ENCODE data around the gene ADGRL1.

The ADGRL1 gene

GRCh38 chr19:14107581-14108461, 98.1 kb downstream of the ADGRL1 start:
- no peak for DNase-seq

DNA sequence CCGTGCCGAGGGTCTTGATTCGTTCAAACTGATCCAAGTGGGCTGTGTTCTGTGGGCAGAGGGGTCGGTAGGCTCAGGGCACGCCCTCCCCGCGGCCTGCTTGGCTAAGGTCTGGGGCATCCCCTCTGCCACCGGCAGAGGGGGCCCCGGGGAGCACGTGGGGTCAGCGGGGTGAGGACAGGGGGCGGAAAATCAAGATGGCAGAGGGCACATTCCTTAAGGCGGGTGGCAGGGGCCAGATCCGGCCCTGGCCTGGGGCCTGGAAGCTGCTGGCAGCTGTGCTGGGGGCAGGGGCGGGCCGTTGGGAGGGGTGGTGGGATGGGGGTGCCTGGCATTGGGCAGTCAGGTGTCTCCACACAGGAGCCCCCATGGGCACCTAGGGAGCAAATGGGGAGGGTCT, 99.1 kb downstream of the ADGRL1 start:
- DNase-seq: no peak

- DNase-seq: no peak
Measured at GRCh38 chr19:14105680-14106079, 100.3 kb downstream of the ADGRL1 start.

DNA sequence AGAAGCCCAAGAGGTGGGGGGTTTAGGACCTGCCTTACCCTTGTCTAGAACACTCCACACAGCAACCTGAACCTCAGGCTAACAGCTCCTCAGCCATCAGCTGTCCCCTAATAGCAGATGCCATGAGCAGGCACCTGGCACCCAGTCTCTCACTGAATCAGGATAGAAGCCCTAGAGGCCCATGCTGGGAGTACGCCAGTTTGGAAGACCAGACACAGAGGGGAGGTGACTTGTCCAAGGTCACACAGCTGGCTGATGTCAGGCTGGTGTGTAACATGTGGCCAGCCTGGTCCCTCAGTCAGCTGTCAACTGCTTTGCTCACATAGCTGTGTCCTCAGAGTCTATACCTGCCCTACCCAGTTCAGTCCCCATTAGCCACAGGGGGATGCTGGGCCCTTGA, 102.7 kb downstream of the ADGRL1 start:
- DNase-seq: no peak

GRCh38 chr19:14102756-14103155, 103.2 kb downstream of the ADGRL1 start:
- DNase-seq: no peak

GRCh38 chr19:14102102-14102696, 103.8 kb downstream of the ADGRL1 start:
- DNase-seq: no peak

DNA sequence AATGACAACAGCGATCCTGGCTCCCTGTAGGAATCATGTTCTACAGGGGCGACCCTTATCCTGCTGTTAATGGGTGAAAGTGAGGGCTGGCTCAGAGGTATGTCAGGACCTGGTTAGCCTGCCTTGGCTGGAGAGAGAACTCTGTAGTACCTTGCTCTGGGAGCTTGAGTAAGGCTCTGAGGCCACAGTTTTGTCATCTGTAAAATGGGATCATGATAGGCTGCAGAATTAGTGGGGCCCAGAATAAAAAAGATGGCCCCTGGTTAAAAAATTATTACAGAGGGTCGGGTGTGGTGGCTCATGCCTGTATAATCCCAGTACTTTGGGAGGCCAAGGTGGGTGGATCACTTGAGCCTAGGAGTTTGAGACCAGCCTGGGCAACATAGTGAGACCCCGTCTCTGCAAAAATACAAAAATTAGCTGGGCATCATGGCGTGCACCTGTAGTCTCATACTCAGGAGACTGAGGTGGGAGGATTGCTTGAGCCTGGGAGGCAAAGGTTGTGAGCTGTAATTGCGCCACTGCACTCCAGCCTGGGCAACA, 104.9 kb downstream of the ADGRL1 start:
- no peak for DNase-seq
